GM10266 (cell line): Measurements from ENCODE around the gene ULK2.

Source experiments
- DNase-seq: peaks from one replicate; pipeline ENCODE4 v3.0.0; 2012; ENCODE audit errors: extremely low spot score
- TF ChIP-seq, protein P1 (sequence below): IDR thresholded peaks from 2 replicates; pipeline ENCODE4 v1.5.1; 2012; ENCODE audit warnings: mild to moderate bottlenecking, low read depth; ENCODE audit not compliant: control insufficient read depth, insufficient read depth; ENCODE audit errors: missing control alignments

Gene ULK2

GRCh38 chr17:19739241-19740201 is 128.2 kb downstream of the ULK2 start:
- TF ChIP-seq, protein P1, sequence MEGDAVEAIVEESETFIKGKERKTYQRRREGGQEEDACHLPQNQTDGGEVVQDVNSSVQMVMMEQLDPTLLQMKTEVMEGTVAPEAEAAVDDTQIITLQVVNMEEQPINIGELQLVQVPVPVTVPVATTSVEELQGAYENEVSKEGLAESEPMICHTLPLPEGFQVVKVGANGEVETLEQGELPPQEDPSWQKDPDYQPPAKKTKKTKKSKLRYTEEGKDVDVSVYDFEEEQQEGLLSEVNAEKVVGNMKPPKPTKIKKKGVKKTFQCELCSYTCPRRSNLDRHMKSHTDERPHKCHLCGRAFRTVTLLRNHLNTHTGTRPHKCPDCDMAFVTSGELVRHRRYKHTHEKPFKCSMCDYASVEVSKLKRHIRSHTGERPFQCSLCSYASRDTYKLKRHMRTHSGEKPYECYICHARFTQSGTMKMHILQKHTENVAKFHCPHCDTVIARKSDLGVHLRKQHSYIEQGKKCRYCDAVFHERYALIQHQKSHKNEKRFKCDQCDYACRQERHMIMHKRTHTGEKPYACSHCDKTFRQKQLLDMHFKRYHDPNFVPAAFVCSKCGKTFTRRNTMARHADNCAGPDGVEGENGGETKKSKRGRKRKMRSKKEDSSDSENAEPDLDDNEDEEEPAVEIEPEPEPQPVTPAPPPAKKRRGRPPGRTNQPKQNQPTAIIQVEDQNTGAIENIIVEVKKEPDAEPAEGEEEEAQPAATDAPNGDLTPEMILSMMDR = no peak
- DNase-seq = no peak

GRCh38 chr17:19738757-19739156 is 129.0 kb downstream of the ULK2 start:
- TF ChIP-seq, protein P1 = no peak
- DNase-seq = no peak

- TF ChIP-seq, protein P1 = no peak
- no peak for DNase-seq
Measured at GRCh38 chr17:19738073-19738449, 129.7 kb downstream of the ULK2 start.

- DNase-seq = no peak
- TF ChIP-seq, protein P1 = no peak
Measured at GRCh38 chr17:19737305-19738072, 130.2 kb downstream of the ULK2 start.

GRCh38 chr17:19736071-19736470 is 131.7 kb downstream of the ULK2 start:
- no peak for DNase-seq
- TF ChIP-seq, protein P1 = no peak

GRCh38 chr17:19733953-19734526 is 133.7 kb downstream of the ULK2 start:
- TF ChIP-seq, protein P1 = no peak
- DNase-seq = no peak

- no peak for DNase-seq
- TF ChIP-seq, protein P1 = no peak
Measured at GRCh38 chr17:19731626-19732025, 136.1 kb downstream of the ULK2 start.
